Erythroblast (primary cell): ENCODE results near the gene GATD1.

ENCODE experiments used
- GATA1 ChIP-seq: IDR thresholded peaks from 2 replicates; pipeline ENCODE4 v1.6.1; 2011; ENCODE audit warnings: low read depth, mild to moderate bottlenecking, control low read depth, low read length, moderate library complexity
- POLR2A ChIP-seq: IDR thresholded peaks from 2 replicates; pipeline ENCODE4 v1.6.1; 2011; ENCODE audit warnings: mild to moderate bottlenecking, low read length

GRCh38 chr11:729492-730074, 47.7 kb downstream of the GATD1 start:
- TF ChIP-seq POLR2A, result no peak
- no peak for TF ChIP-seq GATA1
